ENCODE results near the gene KCNMB4.

The KCNMB4 gene

GRCh38 chr12:70329728-70330127, 36.4 kb upstream of the KCNMB4 start:
- Histone ChIP-seq H3K27me3 (replicated peaks) (no peaks in the 10 kb centered on the region), H3K4me3 (ENCODE audit: low read depth, low read length) (no peak overlapping the region), H3K36me3 (replicated peaks) (peaks cover 2% of the 10 kb centered on the region), H3K27ac (no peak overlapping the region)
- TF ChIP-seq CTCF (IDR thresholded peaks at IDR 0.05; ENCODE audit: low read depth, low read length, missing control alignments), result no peak
- no peak for DNase-seq
- in situ Hi-C loops (cut with HindIII; ENCODE audit: low pct_ligation_motif_present, low sequenced_read_pairs), result no loop called here

- Histone ChIP-seq H3K4me3 (ENCODE audit: low read depth, low read length) (no peak overlapping the region), H3K27ac (no peak overlapping the region), H3K36me3 (replicated peaks) (peaks cover 2% of the 10 kb centered on the region), H3K27me3 (replicated peaks) (no peaks in the 10 kb centered on the region)
- TF ChIP-seq CTCF (IDR thresholded peaks at IDR 0.05; ENCODE audit: low read depth, low read length, missing control alignments), result no peak
- DNase-seq, result no peak
- in situ Hi-C loops (cut with HindIII; ENCODE audit: low pct_ligation_motif_present, low sequenced_read_pairs), result no loop called here
Observed at GRCh38 chr12:70330158-70330557, 35.9 kb upstream of the KCNMB4 start.

- no peak for DNase-seq
- Histone ChIP-seq H3K4me3 (ENCODE audit: low read depth, low read length) (no peak overlapping the region), H3K27me3 (replicated peaks) (no peaks in the 10 kb centered on the region), H3K27ac (no peak overlapping the region), H3K36me3 (replicated peaks) (peaks cover 11% of the 10 kb centered on the region)
- in situ Hi-C loops (cut with HindIII; ENCODE audit: low pct_ligation_motif_present, low sequenced_read_pairs), result no loop called here
- no peak for TF ChIP-seq CTCF (IDR thresholded peaks at IDR 0.05; ENCODE audit: low read depth, low read length, missing control alignments)
Observed at GRCh38 chr12:70332236-70332635, 33.9 kb upstream of the KCNMB4 start.

GRCh38 chr12:70334742-70335141, 31.3 kb upstream of the KCNMB4 start:
- Histone ChIP-seq H3K4me3 (ENCODE audit: low read depth, low read length) (no peak overlapping the region), H3K27ac (no peak overlapping the region), H3K27me3 (replicated peaks) (no peaks in the 10 kb centered on the region), H3K36me3 (replicated peaks) (peaks cover 23% of the 10 kb centered on the region)
- TF ChIP-seq CTCF (IDR thresholded peaks at IDR 0.05; ENCODE audit: low read depth, low read length, missing control alignments), result no peak
- no peak for DNase-seq
- in situ Hi-C loops (cut with HindIII; ENCODE audit: low pct_ligation_motif_present, low sequenced_read_pairs), result no loop called here

- TF ChIP-seq CTCF (IDR thresholded peaks at IDR 0.05; ENCODE audit: low read depth, low read length, missing control alignments), result no peak
- Histone ChIP-seq H3K4me3 (ENCODE audit: low read depth, low read length) (no peak overlapping the region), H3K27me3 (replicated peaks) (no peaks in the 10 kb centered on the region), H3K27ac (peak overlapping the region; percentile 14), H3K36me3 (replicated peaks) (peaks cover 31% of the 10 kb centered on the region)
- in situ Hi-C loops (cut with HindIII; ENCODE audit: low pct_ligation_motif_present, low sequenced_read_pairs), result no loop called here
- DNase-seq, result peak; percentile 46
Observed at GRCh38 chr12:70338531-70338930, 27.6 kb upstream of the KCNMB4 start.

GRCh38 chr12:70351076-70351475, 15.0 kb upstream of the KCNMB4 start:
- no peak for TF ChIP-seq CTCF (IDR thresholded peaks at IDR 0.05; ENCODE audit: low read depth, low read length, missing control alignments)
- Histone ChIP-seq H3K27me3 (replicated peaks) (no peaks in the 10 kb centered on the region), H3K27ac (no peak overlapping the region), H3K36me3 (replicated peaks) (peaks cover 10% of the 10 kb centered on the region), H3K4me3 (ENCODE audit: low read depth, low read length) (no peak overlapping the region)
- DNase-seq, result no peak
- in situ Hi-C loops (cut with HindIII; ENCODE audit: low pct_ligation_motif_present, low sequenced_read_pairs), result no loop called here
